Lower leg skin (tissue), 4 donors: ENCODE results near the gene THAP10. TPM values are rescaled to one million over a fixed set of nuclear protein-coding genes. Genes with fewer than 3 reads are reported as not detected.
A peak's percentile ranks its signal among the peaks of the same experiment; 100 is the strongest.

ENCODE experiments used
- DNase-seq, 2 donors: peaks; one replicate each; pipeline ENCODE4 v3.0.0-alpha.2; 2019; ENCODE audit warnings: low spot score in 2 of 2
- H3K4me3 ChIP-seq: fragments of 200-600 bp; sonication (generic); 2 replicates; pipeline ENCODE4 v1.5.1; 2017; ENCODE audit warnings: mild to moderate bottlenecking, low read depth; ENCODE audit not compliant: poor library complexity, severe bottlenecking
- CTCF ChIP-seq, 3 donors: fragments of 450-650 bp; IDR thresholded peaks; one replicate each; pipeline ENCODE4 v1.5.1; 2016; ENCODE audit warnings: antibody characterized with exemption in 3 of 3, mild to moderate bottlenecking in 3 of 3, moderate library complexity in 2 of 3
- POLR2A ChIP-seq, 2 donors: fragments of 450-650 bp; IDR thresholded peaks; one replicate each; pipeline ENCODE4 v1.6.1; 2016 to 2017; ENCODE audit warnings: antibody characterized with exemption in 2 of 2, mild to moderate bottlenecking in 1 of 2, moderate library complexity in 1 of 2
- WGBS, 2 donors: methylation state at CpG; one replicate each; pipeline ENCODE4 v1.1.5; 2018; 5-methylcytosine and 5-hydroxymethylcytosine counted together
- intact Hi-C: fragments of 100-400 bp; cut with DNase I; formaldehyde crosslinking; loops from one replicate; pipeline ENCODE4 v1.15.0; 2023; ENCODE audit warnings: low total_unique reads
- total RNA-seq, 4 donors: library from RNA; depleted of rRNA; stranded (reverse); fragments of >200 nt; gene quantifications; one replicate each; pipeline ENCODE4 v1.1.0, GENCODE V29; 2016

Gene THAP10
- total RNA-seq, 4 donors from 2014 or later = 2.0 to 4.5 (median 2.9) TPM

DNA sequence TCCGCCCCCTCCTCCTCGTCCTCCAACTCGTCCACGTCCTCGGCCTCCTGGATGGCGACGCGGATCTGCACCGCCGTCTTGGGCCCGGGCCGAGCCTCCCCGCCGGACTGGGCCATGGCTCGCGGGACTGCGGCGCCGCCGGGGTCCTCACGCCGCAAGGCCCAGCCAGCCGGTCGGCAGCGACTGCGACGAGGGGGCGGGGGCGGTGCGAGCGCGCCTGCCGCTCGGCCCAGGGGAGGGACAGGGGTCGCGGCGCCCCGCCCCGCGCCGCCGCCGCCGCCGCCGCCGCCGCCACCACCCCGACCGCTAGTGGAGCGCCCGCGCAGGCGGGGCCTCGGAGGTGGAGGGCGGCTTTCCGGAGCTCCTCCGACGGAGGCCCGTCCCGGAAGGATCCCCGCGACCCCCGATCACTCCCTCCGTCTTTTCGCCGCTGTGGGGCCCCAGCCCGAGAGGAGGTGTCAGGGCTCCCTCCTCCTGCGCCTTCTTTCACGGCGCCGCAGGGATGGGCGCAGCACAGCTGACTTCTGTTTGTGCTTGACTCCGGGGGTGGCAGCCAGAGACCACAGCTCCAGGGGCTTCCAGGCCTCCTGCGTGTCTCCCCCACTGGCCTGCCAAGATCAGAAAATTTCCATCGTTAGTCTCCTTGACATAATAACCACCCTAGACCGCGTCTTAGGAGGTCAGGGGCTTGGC is 38.1 kb downstream of the THAP10 start, which contains the start of gene LARP6:
TSS of gene LARP6 (minus strand) at position 185 of the 693 bp plus-strand sequence. CDS start at position 116, 69 bp downstream.
- peak within 1 kb of the TSS; percentile 60 for H3K4me3 ChIP-seq
- peak in 1 of 2 donors; percentile 91 for DNase-seq
- TF ChIP-seq POLR2A (IDR thresholded peaks at IDR 0.05) (no peak), CTCF (IDR thresholded peaks at IDR 0.05) (no peak)
- intact Hi-C loops = loop anchor here (1.0 to 5.0 kb wide), 2 partner anchors 18 to 1753 kb away; no protein-coding TSS in a partner anchor
- 1 to 2% methylated on average over 16 to 18 of the region's 78 CpGs for WGBS, 2 donors

GRCh38 chr15:70853318-70853972 is 38.8 kb downstream of the THAP10 start:
- no peak for TF ChIP-seq POLR2A (IDR thresholded peaks at IDR 0.05)
- no peak for TF ChIP-seq CTCF (IDR thresholded peaks at IDR 0.05)
- peak in 1 of 2 donors; percentile 90 for DNase-seq

DNA sequence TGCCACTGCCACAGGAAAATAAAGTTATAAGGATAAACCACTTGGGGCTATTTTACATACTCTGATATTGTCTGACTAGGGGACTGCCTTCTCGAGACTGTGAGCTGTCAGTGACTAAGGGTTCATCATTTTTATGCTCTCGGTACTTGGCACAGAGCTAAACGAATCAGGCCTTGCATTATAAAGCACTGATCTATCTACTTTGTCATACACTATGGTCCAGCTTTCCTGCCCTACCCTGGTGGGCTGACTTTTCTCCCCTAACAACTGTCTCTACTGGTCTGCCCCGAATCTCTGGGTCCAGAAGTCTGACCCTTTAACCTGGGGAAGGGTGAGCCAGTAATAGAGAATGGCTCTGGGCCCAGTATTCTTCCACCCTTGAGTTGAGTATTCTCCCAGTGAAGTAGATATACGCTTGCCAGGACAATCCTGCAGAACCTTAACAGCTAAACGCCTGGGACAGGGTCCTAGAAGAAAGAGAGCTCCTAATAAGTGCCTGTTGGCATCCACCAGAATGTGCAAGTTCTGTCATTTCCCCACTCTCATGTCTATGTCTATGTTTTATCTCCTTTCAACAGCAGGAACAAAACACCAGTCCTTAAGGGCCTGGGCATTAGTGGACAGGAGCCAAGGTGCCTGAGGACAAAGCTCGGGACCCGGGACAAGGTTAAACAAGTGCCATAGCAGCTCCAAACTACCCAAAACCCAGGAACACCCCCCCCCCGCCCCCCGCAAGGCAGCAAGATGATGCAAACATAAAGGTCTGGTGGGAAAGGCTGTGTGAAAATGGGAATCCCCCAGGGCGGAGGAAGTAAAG is 39.5 kb downstream of the THAP10 start:
- TF ChIP-seq CTCF (IDR thresholded peaks at IDR 0.05) = no peak
- no peak for TF ChIP-seq POLR2A (IDR thresholded peaks at IDR 0.05)
- WGBS, 2 donors = 46 to 48% methylated on average over 11 of the region's 11 CpGs
- no peak for DNase-seq
- peak overlapping the region; percentile 60 for H3K4me3 ChIP-seq
- intact Hi-C loops = loop anchor here (1.0 to 5.0 kb wide), 2 partner anchors 20 to 1755 kb away; no protein-coding TSS in a partner anchor

More at GRCh38 chr15:70853318-70853972, 38.8 kb downstream of the THAP10 start:
- WGBS, 2 donors = 13 to 26% methylated on average over 11 to 27 of the region's 54 CpGs
- peak overlapping the region; percentile 60 for H3K4me3 ChIP-seq
- intact Hi-C loops = loop anchor here (1.0 to 5.0 kb wide), 2 partner anchors 19 to 1754 kb away; no protein-coding TSS in a partner anchor

DNA sequence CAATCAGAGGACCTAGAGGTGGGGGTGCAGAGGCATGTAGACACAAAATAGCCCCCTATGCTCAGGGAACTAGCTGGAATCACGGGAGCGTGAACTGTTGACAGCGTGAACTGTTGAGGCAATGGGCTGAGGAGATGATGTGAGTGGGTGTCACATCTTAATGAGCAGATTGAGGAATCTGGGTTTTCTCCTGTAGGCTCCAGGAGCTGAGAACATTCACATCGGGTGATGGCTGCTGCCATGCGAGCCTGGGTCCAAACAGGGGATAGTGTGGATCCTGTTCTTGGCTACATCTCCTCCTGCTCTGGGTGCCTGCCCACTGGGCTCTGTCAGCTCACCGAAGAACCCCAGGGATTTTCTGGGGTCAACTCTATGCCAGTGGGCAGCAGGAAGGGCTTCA is 40.3 kb downstream of the THAP10 start:
- TF ChIP-seq CTCF (IDR thresholded peaks at IDR 0.05) (no peak), POLR2A (IDR thresholded peaks at IDR 0.05) (no peak)
- DNase-seq = no peak
- 93 to 95% methylated on average over 6 of the region's 6 CpGs for WGBS, 2 donors
- intact Hi-C loops = loop anchor here (5.0 kb wide), 1 partner anchor 1755 kb away; no protein-coding TSS in a partner anchor
- H3K4me3 ChIP-seq = no peak overlapping the region

DNA sequence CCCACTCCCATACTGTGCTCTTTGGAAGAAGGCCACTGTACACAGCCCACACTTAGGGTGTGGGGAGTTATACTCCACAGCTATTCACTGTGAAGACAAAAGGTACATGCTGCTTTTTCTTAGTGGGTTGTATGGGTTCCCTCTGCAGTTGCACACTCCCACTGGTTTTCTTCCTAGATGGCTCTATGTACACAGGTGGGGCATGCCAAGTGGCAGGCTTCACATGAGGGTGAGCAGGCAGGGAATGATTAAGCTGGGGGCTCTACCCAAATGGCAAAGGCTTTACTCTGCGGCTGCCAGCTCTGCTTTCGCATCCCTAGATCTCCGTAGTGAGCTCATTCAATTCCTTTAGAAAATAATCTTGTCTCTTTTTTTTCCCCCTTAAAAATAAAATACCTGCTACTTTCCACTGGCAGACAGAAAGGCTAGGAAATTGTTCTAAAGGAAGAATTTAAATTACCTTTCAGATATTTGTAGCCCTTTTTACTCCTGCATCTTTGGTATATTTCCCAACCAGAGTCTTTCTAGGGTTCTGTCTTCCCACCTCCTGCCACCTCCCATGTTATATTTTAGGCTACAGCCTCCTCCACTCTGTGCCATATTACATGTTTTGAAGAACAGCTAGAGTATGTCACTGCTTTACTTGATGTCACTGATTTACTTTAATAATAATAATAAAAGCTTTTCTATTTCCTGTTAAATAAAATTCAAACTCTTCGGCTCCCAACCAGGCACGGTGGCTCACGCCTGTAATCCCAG is 46.5 kb downstream of the THAP10 start:
- no peak for TF ChIP-seq POLR2A (IDR thresholded peaks at IDR 0.05)
- TF ChIP-seq CTCF (IDR thresholded peaks at IDR 0.05) = no peak
- intact Hi-C loops = no loop called here
- 94 to 95% methylated on average over 6 of the region's 6 CpGs for whole genome bisulfite sequencing, 2 donors
- no peak overlapping the region for H3K4me3 ChIP-seq
- no peak for DNase-seq
